ENCODE measurements around the gene GAL3ST2.

The GAL3ST2 gene

DNA sequence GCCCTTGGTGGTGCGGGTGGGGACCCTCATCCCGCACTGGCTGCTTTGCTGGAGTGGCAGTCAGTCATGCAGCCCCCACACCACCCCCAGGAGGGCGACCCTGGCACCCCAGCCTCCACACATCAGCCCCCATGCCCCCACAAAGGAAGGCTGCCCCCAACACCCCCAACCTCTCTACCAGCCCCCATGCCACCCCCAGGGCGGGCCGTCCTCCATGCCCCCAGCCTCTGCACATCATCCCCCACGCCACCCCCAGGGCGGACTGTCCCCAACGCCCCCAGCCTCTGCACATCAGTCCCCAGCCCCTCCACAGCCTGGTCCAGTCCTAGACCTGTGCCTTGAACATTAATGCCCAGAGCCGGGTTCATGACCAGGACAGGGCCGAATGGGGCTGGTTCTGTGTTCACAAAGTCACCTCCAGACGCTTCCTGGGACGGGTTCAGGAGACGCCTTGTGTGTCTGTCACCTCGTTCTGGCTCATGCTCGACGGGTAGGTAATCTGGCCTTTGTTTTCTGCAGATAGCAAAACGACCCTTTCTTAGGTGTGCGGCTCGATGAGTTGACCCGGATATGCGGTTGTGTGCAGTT lies 23.8 kb upstream of the GAL3ST2 start:
- Histone ChIP-seq H3K27me3 (ENCODE audit: control insufficient read depth, insufficient read depth, low read length) (no peaks in the 10 kb centered on the region), H3K4me2 (ENCODE audit: low read length) (no peak overlapping the region), H2AFZ (no peak overlapping the region), H3K27ac (no peak overlapping the region), H3K79me2 (no peaks in the 10 kb centered on the region), H3K4me1 (no peaks in the 10 kb centered on the region), H3K36me3 (ENCODE audit: control insufficient read depth, insufficient read depth, low read length) (no peaks in the 10 kb centered on the region), H3K9me3 (ENCODE audit: control insufficient read depth, low read length) (no peaks in the 10 kb centered on the region), H3K9ac (no peak overlapping the region), H3K4me3 (ENCODE audit: low read depth, low read length) (no peak overlapping the region)
- TF ChIP-seq, protein P1, sequence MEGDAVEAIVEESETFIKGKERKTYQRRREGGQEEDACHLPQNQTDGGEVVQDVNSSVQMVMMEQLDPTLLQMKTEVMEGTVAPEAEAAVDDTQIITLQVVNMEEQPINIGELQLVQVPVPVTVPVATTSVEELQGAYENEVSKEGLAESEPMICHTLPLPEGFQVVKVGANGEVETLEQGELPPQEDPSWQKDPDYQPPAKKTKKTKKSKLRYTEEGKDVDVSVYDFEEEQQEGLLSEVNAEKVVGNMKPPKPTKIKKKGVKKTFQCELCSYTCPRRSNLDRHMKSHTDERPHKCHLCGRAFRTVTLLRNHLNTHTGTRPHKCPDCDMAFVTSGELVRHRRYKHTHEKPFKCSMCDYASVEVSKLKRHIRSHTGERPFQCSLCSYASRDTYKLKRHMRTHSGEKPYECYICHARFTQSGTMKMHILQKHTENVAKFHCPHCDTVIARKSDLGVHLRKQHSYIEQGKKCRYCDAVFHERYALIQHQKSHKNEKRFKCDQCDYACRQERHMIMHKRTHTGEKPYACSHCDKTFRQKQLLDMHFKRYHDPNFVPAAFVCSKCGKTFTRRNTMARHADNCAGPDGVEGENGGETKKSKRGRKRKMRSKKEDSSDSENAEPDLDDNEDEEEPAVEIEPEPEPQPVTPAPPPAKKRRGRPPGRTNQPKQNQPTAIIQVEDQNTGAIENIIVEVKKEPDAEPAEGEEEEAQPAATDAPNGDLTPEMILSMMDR (IDR thresholded peaks at IDR 0.05), result no peak

DNA sequence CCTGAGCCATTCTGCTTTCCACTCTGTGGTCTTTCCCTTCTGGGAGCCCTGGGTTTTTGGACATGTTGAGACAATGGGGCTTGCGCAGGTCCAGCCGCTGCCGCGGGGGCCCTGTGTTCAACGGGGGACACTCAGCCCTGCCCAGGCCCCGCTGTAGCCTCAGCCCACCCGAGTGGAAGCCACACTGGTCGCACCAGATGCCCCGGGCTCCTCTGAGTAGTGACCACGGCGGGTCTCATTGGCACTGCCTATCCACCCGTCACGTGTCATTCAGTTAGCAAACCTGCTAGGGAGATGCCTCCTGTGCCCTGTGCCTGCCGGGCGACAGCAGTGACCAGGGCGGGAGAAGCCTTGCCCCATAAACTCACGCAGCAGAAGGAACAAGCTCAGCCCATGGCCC lies 23.1 kb upstream of the GAL3ST2 start:
- H3K9me3 ChIP-seq (ENCODE audit: control insufficient read depth, low read length), result no peaks in the 10 kb centered on the region
- H3K36me3 ChIP-seq (ENCODE audit: control insufficient read depth, insufficient read depth, low read length), result no peaks in the 10 kb centered on the region
- no peaks in the 10 kb centered on the region for H3K4me1 ChIP-seq
- H3K9ac ChIP-seq, result no peak overlapping the region
- no peak overlapping the region for H3K4me3 ChIP-seq (ENCODE audit: low read depth, low read length)
- no peak overlapping the region for H3K4me2 ChIP-seq (ENCODE audit: low read length)
- H3K79me2 ChIP-seq, result no peaks in the 10 kb centered on the region
- H2AFZ ChIP-seq, result no peak overlapping the region
- no peaks in the 10 kb centered on the region for H3K27me3 ChIP-seq (ENCODE audit: control insufficient read depth, insufficient read depth, low read length)
- no peak overlapping the region for H3K27ac ChIP-seq
- TF ChIP-seq, protein P1 (IDR thresholded peaks at IDR 0.05), result no peak

DNA sequence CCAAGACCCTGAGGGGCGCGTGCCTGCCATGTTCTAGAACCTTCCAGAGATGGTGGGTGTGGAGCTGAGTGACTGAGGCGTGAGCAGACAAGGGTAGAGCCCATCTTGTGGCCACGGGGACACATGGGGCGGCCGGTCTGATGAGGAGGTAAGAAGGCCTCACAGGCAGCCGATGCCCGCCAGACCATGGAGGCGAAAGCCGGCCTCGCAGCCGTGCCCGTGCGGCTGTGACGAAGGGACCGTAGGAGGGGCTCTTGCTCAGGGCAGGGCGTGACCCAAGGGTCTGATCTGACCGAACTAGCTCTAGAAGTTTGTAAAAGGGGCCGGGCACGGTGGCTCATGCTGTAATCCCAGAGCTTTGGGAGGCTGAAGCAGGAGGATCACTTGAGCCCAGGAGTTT lies 22.6 kb upstream of the GAL3ST2 start:
- Histone ChIP-seq H3K27ac (no peak overlapping the region), H2AFZ (no peak overlapping the region), H3K79me2 (no peaks in the 10 kb centered on the region), H3K27me3 (ENCODE audit: control insufficient read depth, insufficient read depth, low read length) (no peaks in the 10 kb centered on the region), H3K4me2 (ENCODE audit: low read length) (no peak overlapping the region), H3K4me3 (ENCODE audit: low read depth, low read length) (no peak overlapping the region), H3K9ac (no peak overlapping the region), H3K36me3 (ENCODE audit: control insufficient read depth, insufficient read depth, low read length) (no peaks in the 10 kb centered on the region), H3K4me1 (no peaks in the 10 kb centered on the region), H3K9me3 (ENCODE audit: control insufficient read depth, low read length) (no peaks in the 10 kb centered on the region)
- TF ChIP-seq, protein P1 (IDR thresholded peaks at IDR 0.05), result no peak

DNA sequence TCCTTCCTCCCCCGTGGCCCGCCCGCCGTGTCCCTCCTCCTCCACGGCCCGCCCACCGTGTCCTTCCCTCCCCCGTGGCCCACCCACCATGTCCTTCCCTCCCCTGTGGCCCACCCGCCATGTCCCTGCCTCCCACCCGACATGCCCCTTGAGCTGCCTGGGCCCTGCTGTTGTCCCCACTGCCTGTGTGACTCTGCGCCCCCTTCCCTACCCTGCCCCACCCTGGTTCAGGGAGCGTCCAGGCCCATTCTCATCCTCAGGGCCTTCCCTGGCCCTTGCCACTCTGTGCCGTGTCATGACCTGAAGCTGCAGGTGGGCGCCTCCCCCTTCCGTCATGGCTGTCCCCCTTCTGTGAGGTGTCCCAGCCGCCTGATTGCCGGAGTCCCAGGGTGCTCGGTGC lies 21.5 kb upstream of the GAL3ST2 start:
- Histone ChIP-seq H3K4me2 (ENCODE audit: low read length) (no peak overlapping the region), H3K27ac (no peak overlapping the region), H3K36me3 (ENCODE audit: control insufficient read depth, insufficient read depth, low read length) (no peaks in the 10 kb centered on the region), H3K4me3 (ENCODE audit: low read depth, low read length) (no peak overlapping the region), H3K79me2 (no peaks in the 10 kb centered on the region), H3K4me1 (peaks cover 5% of the 10 kb centered on the region), H2AFZ (no peak overlapping the region), H3K9me3 (ENCODE audit: control insufficient read depth, low read length) (no peaks in the 10 kb centered on the region), H3K9ac (no peak overlapping the region), H3K27me3 (ENCODE audit: control insufficient read depth, insufficient read depth, low read length) (no peaks in the 10 kb centered on the region)
- TF ChIP-seq, protein P1 (IDR thresholded peaks at IDR 0.05), result no peak

DNA sequence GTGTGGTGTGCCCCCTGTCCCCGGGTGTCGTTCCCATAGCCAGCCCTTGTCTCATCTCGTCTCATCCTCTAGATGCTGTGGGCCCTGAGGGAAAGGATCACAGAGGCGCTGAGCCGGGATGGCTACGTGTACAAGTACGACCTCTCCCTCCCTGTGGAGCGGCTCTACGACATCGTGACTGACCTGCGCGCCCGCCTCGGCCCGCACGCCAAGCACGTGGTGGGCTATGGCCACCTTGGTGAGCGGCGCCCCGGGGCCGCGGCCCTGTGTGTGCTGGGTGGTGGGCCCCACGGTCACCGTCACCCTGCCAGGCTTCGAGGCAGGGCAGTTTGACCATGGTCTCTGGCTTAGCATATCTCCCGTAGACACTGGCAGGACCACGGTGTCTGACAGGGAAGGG lies 20.8 kb upstream of the GAL3ST2 start:
- H3K4me1 ChIP-seq, result peaks cover 5% of the 10 kb centered on the region
- no peak overlapping the region for H3K9ac ChIP-seq
- no peaks in the 10 kb centered on the region for H3K79me2 ChIP-seq
- no peak overlapping the region for H3K4me3 ChIP-seq (ENCODE audit: low read depth, low read length)
- H3K27me3 ChIP-seq (ENCODE audit: control insufficient read depth, insufficient read depth, low read length), result no peaks in the 10 kb centered on the region
- no peaks in the 10 kb centered on the region for H3K36me3 ChIP-seq (ENCODE audit: control insufficient read depth, insufficient read depth, low read length)
- H3K9me3 ChIP-seq (ENCODE audit: control insufficient read depth, low read length), result no peaks in the 10 kb centered on the region
- TF ChIP-seq, protein P1 (IDR thresholded peaks at IDR 0.05), result no peak
- H2AFZ ChIP-seq, result no peak overlapping the region
- H3K27ac ChIP-seq, result no peak overlapping the region
- H3K4me2 ChIP-seq (ENCODE audit: low read length), result no peak overlapping the region

Data from parathyroid adenoma (tissue), 2 donors.